ENCODE results near the gene RAB8B.
A peak's percentile ranks its signal among the peaks of the same experiment; 100 is the strongest.

Gene RAB8B

GRCh38 chr15:63264688-63265293, 75.4 kb downstream of the RAB8B start:
- DNase-seq (ENCODE audit: low read depth in 1 of 2, low spot score in 1 of 2), result no peak

GRCh38 chr15:63274427-63274826, 85.0 kb downstream of the RAB8B start:
- DNase-seq (ENCODE audit: low read depth in 1 of 2, low spot score in 1 of 2), result no peak

GRCh38 chr15:63276342-63277037, 87.1 kb downstream of the RAB8B start:
- DNase-seq (ENCODE audit: low read depth in 1 of 2, low spot score in 1 of 2), result no peak

- peak; percentile 36 to 54 for DNase-seq (ENCODE audit: low read depth in 1 of 2, low spot score in 1 of 2)
Measured at GRCh38 chr15:63277038-63277892, 87.9 kb downstream of the RAB8B start, which contains the start of gene APH1B. Gene APH1B, plus strand, starts transcription at chr15:63277605. Its CDS starts 19 bp downstream, at chr15:63277624.

GRCh38 chr15:63277893-63278456, 88.6 kb downstream of the RAB8B start:
- DNase-seq (ENCODE audit: low read depth in 1 of 2, low spot score in 1 of 2), result no peak

GRCh38 chr15:63283126-63283525, 93.7 kb downstream of the RAB8B start:
- no peak for DNase-seq (ENCODE audit: low read depth in 1 of 2, low spot score in 1 of 2)

GRCh38 chr15:63284335-63284734, 94.9 kb downstream of the RAB8B start:
- no peak for DNase-seq (ENCODE audit: low read depth in 1 of 2, low spot score in 1 of 2)

- no peak for DNase-seq (ENCODE audit: low read depth in 1 of 2, low spot score in 1 of 2)
Measured at GRCh38 chr15:63287109-63287508, 97.7 kb downstream of the RAB8B start.

GRCh38 chr15:63288342-63288741, 98.9 kb downstream of the RAB8B start:
- no peak for DNase-seq (ENCODE audit: low read depth in 1 of 2, low spot score in 1 of 2)

- no peak for DNase-seq (ENCODE audit: low read depth in 1 of 2, low spot score in 1 of 2)
Measured at GRCh38 chr15:63288778-63289378, 99.5 kb downstream of the RAB8B start.

- no peak for DNase-seq (ENCODE audit: low read depth in 1 of 2, low spot score in 1 of 2)
Measured at GRCh38 chr15:63291507-63291906, 102.1 kb downstream of the RAB8B start.

- no peak for DNase-seq (ENCODE audit: low read depth in 1 of 2, low spot score in 1 of 2)
Measured at GRCh38 chr15:63292241-63292640, 102.8 kb downstream of the RAB8B start.

- DNase-seq (ENCODE audit: low read depth in 1 of 2, low spot score in 1 of 2), result no peak
Measured at GRCh38 chr15:63292771-63293170, 103.4 kb downstream of the RAB8B start.

- DNase-seq (ENCODE audit: low read depth in 1 of 2, low spot score in 1 of 2), result no peak
Measured at GRCh38 chr15:63294359-63294758, 105.0 kb downstream of the RAB8B start.

GRCh38 chr15:63295341-63295740, 105.9 kb downstream of the RAB8B start:
- no peak for DNase-seq (ENCODE audit: low read depth in 1 of 2, low spot score in 1 of 2)

GRCh38 chr15:63296195-63296594, 106.8 kb downstream of the RAB8B start:
- DNase-seq (ENCODE audit: low read depth in 1 of 2, low spot score in 1 of 2), result no peak

GRCh38 chr15:63299943-63300575, 110.7 kb downstream of the RAB8B start:
- DNase-seq (ENCODE audit: low read depth in 1 of 2, low spot score in 1 of 2), result no peak

GRCh38 chr15:63301088-63301487, 111.7 kb downstream of the RAB8B start:
- DNase-seq (ENCODE audit: low read depth in 1 of 2, low spot score in 1 of 2), result no peak

- no peak for DNase-seq (ENCODE audit: low read depth in 1 of 2, low spot score in 1 of 2)
Measured at GRCh38 chr15:63305260-63305659, 115.9 kb downstream of the RAB8B start.

- no peak for DNase-seq (ENCODE audit: low read depth in 1 of 2, low spot score in 1 of 2)
Measured at GRCh38 chr15:63306492-63307073, 117.2 kb downstream of the RAB8B start.

Measured in activated CD4-positive, alpha-beta T cell treated with anti-CD3 and anti-CD28 coated beads, Interleukin-2, amount 50 U/mL, for 24 hours (primary cell).